SU-DHL-6 (cell line): ENCODE measurements around the gene NXPH3.

Experiments
- H2AFZ ChIP-seq: fragments of 200-600 bp; sonication (generic); 2 replicates; pipeline ENCODE4 v1.6.1; 2014; ENCODE audit warnings: low read depth, mild to moderate bottlenecking, moderate library complexity, mixed read lengths, antibody characterized with exemption, low read length; ENCODE audit not compliant: severe bottlenecking
- H3F3A ChIP-seq: fragments of 200-600 bp; shearing (Covaris generic); 2 replicates; pipeline ENCODE4 v1.6.0; 2016; ENCODE audit warnings: antibody characterized with exemption, mild to moderate bottlenecking; ENCODE audit not compliant: insufficient read depth
- H3K27ac ChIP-seq: fragments of 200-600 bp; sonication (generic); 2 replicates; pipeline ENCODE4 v1.5.1; 2016; ENCODE audit warnings: low read depth, mild to moderate bottlenecking, low read length, moderate library complexity, mixed read lengths
- H3K27me3 ChIP-seq: fragments of 200-600 bp; sonication (generic), shearing (Covaris generic); 2 replicates; pipeline ENCODE4 v1.6.0; 2014; ENCODE audit warnings: mild to moderate bottlenecking, low read length
- H3K36me3 ChIP-seq: fragments of 200-600 bp; sonication (generic); 2 replicates; pipeline ENCODE4 v1.6.1; 2014; ENCODE audit warnings: mild to moderate bottlenecking, low read length, mixed read lengths
- H3K4me2 ChIP-seq: fragments of 300-600, 200-600 bp; shearing (Covaris generic), sonication (generic); 2 replicates; pipeline ENCODE4 v1.6.0; 2014; ENCODE audit warnings: low read length, low read depth, mild to moderate bottlenecking; ENCODE audit not compliant: poor library complexity, severe bottlenecking
- H3K4me3 ChIP-seq: fragments of 200-600 bp; sonication (generic); 2 replicates; pipeline ENCODE4 v1.5.1; 2014; ENCODE audit warnings: antibody characterized with exemption, low read length, mild to moderate bottlenecking, mixed read lengths; ENCODE audit not compliant: insufficient read depth, poor library complexity, severe bottlenecking
- H3K79me2 ChIP-seq: fragments of 200-600 bp; sonication (generic); 2 replicates; pipeline ENCODE4 v1.6.1; 2014; ENCODE audit warnings: mild to moderate bottlenecking, low read length, moderate library complexity; ENCODE audit not compliant: insufficient read depth
- H3K9ac ChIP-seq: fragments of 200-600 bp; sonication (generic); 2 replicates; pipeline ENCODE4 v1.7.0; 2014; ENCODE audit warnings: mild to moderate bottlenecking, low read length
- H3K9me2 ChIP-seq: fragments of 200-600 bp; sonication (generic); replicated peaks from 2 replicates; pipeline ENCODE4 v1.6.1; 2014; ENCODE audit warnings: low read length; ENCODE audit not compliant: insufficient read depth
- H3K9me3 ChIP-seq: fragments of 200-600 bp; sonication (generic); 2 replicates; pipeline ENCODE4 v1.6.1; 2014; ENCODE audit warnings: low read length, mixed read lengths; ENCODE audit not compliant: insufficient read depth
- H4K20me1 ChIP-seq: fragments of 200-600 bp; sonication (generic); 2 replicates; pipeline ENCODE4 v1.6.1; 2014; ENCODE audit warnings: low read depth, mild to moderate bottlenecking, antibody characterized with exemption, low read length, moderate library complexity, mixed read lengths
- EZH2phosphoT487 ChIP-seq: fragments of 200-600 bp; sonication (generic), shearing (Covaris generic); conservative IDR thresholded peaks from 2 replicates; pipeline ENCODE4 v1.6.1; 2018; ENCODE audit warnings: mild to moderate bottlenecking, antibody characterized with exemption, low read length, moderate library complexity, mixed read lengths
- TF ChIP-seq, protein P1 (sequence below): fragments of 200-600 bp; sonication (generic); IDR thresholded peaks from one replicate; pipeline ENCODE4 v1.5.1; 2017; ENCODE audit warnings: antibody characterized with exemption, mild to moderate bottlenecking, low read length, moderate library complexity; ENCODE audit not compliant: insufficient read depth, poor library complexity, severe bottlenecking

NXPH3 gene

DNA sequence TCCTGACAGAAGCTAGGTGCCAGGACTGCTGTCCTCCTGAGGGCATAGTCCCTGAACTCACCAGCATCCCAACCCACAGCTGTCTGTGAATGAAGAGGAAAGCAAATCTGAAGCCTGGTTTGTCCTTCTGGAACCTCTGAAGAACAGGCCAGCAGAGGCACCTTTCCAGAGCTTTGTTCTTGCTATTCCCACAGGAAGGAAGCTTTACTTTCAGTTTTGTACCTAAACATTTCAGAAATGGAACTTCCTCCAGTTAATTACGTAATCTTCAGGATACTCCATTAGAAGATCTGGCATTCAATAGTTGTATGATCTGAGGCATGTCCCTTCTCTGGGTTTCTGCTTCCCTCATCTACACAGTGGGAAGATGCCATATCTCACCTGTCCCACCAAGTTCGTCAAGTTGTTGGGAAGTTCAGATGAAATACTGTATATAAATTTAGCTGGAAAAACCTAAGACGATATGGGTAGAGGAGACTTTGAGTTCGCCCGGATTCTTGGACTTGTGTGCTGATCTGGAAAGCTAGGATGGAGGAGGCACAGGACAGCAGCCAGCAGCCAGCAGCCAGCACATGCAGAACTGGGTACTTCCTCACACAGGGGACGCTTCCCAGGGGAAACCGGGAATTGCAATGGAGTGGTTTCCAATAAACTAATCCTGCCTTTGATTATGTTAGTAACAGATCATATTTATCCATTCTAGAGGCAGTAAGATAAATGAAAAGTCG is 22.4 kb downstream of the NXPH3 start:
- no peak overlapping the region for H3K27ac ChIP-seq
- H3K36me3 ChIP-seq = peaks cover 6% of the 10 kb centered on the region; the same call in 1 of the 2 replicates
- H3K9me2 ChIP-seq = no peaks in the 10 kb centered on the region
- H3K4me2 ChIP-seq = no peak overlapping the region
- H3K4me3 ChIP-seq = no peak overlapping the region
- no peaks in the 10 kb centered on the region for H4K20me1 ChIP-seq
- no peaks in the 10 kb centered on the region for H3K27me3 ChIP-seq
- no peak for TF ChIP-seq EZH2phosphoT487
- H3K79me2 ChIP-seq = no peaks in the 10 kb centered on the region
- no peak overlapping the region for H2AFZ ChIP-seq
- no peaks in the 10 kb centered on the region for H3F3A ChIP-seq
- no peaks in the 10 kb centered on the region for H3K9me3 ChIP-seq
- H3K9ac ChIP-seq = no peak overlapping the region

DNA sequence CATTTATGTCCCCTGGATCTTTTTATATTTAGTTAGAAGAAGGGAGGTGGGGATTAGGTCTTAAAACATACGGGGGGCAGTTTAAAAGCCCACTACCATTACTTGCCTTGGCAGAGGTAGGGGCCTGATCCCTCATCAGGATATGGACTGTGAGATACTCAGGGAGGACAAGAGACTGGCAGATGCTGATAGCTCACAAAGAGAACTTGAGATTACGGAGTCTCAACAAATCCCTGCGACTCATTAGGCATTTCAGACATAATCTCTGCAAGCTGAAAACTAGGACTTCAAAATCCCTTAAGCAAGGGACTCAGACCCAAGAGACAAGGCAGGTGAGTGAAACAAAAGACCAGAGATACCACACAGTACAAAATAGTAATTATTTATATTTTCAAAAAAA is 23.2 kb downstream of the NXPH3 start:
- no peak for TF ChIP-seq EZH2phosphoT487
- TF ChIP-seq, protein P1, sequence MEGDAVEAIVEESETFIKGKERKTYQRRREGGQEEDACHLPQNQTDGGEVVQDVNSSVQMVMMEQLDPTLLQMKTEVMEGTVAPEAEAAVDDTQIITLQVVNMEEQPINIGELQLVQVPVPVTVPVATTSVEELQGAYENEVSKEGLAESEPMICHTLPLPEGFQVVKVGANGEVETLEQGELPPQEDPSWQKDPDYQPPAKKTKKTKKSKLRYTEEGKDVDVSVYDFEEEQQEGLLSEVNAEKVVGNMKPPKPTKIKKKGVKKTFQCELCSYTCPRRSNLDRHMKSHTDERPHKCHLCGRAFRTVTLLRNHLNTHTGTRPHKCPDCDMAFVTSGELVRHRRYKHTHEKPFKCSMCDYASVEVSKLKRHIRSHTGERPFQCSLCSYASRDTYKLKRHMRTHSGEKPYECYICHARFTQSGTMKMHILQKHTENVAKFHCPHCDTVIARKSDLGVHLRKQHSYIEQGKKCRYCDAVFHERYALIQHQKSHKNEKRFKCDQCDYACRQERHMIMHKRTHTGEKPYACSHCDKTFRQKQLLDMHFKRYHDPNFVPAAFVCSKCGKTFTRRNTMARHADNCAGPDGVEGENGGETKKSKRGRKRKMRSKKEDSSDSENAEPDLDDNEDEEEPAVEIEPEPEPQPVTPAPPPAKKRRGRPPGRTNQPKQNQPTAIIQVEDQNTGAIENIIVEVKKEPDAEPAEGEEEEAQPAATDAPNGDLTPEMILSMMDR = no peak
- H3K36me3 ChIP-seq = peaks cover 10% of the 10 kb centered on the region; the same call in 1 of the 2 replicates
- no peaks in the 10 kb centered on the region for H3F3A ChIP-seq

DNA sequence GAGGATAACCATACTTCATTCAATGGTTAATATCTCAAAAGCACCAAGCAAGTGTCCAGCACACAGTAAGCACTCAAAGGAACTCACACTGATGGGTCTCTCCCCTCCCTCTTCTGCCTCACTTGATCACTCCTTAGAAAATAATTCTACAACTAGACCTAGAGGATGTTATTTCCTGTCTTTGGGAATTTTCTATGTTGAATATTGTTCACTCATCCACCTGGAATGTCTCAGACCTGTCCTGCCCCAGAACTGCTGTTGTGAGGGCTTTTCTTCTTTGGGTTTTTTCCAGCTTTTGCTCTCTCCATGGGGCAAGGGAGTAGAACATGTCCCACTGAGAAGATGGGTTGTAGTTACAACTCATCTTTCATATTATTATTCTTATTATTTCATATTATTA is 25.3 kb downstream of the NXPH3 start:
- H3K4me3 ChIP-seq = no peak overlapping the region
- no peaks in the 10 kb centered on the region for H3K9me3 ChIP-seq
- no peaks in the 10 kb centered on the region for H3F3A ChIP-seq
- H3K9me2 ChIP-seq = no peaks in the 10 kb centered on the region
- no peaks in the 10 kb centered on the region for H3K79me2 ChIP-seq
- no peak for TF ChIP-seq EZH2phosphoT487
- TF ChIP-seq, protein P1 = no peak
- H3K27ac ChIP-seq = no peak overlapping the region
- H4K20me1 ChIP-seq = no peaks in the 10 kb centered on the region
- H3K4me2 ChIP-seq = no peak overlapping the region
- no peaks in the 10 kb centered on the region for H3K27me3 ChIP-seq
- H2AFZ ChIP-seq = no peak overlapping the region
- H3K36me3 ChIP-seq = peaks cover 10% of the 10 kb centered on the region; the same call in 1 of the 2 replicates
- no peak overlapping the region for H3K9ac ChIP-seq

More for the DNA sequence above, 23.2 kb downstream of the NXPH3 start:
- no peaks in the 10 kb centered on the region for H4K20me1 ChIP-seq
- no peak overlapping the region for H3K4me2 ChIP-seq
- no peak overlapping the region for H3K4me3 ChIP-seq
- no peaks in the 10 kb centered on the region for H3K79me2 ChIP-seq
- H3K9ac ChIP-seq = no peak overlapping the region
- no peak overlapping the region for H3K27ac ChIP-seq
- H2AFZ ChIP-seq = no peak overlapping the region
- H3K9me3 ChIP-seq = no peaks in the 10 kb centered on the region
- no peaks in the 10 kb centered on the region for H3K9me2 ChIP-seq
- H3K27me3 ChIP-seq = no peaks in the 10 kb centered on the region

DNA sequence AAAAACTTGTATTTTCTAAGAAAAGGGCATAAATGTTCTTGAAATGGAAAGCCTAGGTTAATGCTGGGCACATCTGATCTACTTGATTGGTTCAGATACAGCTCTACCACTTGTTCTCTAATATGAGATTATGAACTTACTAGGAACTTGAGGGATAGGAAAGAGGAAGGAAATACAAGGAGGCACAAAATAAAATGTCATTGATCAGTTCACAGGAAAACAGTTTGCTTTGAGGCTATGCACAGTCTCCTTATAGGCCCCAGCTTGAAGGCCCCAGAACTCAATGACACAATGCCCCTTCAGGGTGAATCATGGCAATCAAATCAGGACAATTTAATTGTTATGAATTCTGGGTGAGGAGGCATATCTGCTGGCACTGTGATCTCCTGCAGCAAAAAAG is 27.1 kb downstream of the NXPH3 start:
- H3K9me2 ChIP-seq = no peaks in the 10 kb centered on the region
- no peak overlapping the region for H3K4me3 ChIP-seq
- TF ChIP-seq EZH2phosphoT487 = no peak
- TF ChIP-seq, protein P1 = no peak
- no peaks in the 10 kb centered on the region for H3K79me2 ChIP-seq
- no peak overlapping the region for H3K27ac ChIP-seq
- H3K27me3 ChIP-seq = no peaks in the 10 kb centered on the region
- no peak overlapping the region for H2AFZ ChIP-seq
- H3K4me2 ChIP-seq = no peak overlapping the region
- H3K9ac ChIP-seq = no peak overlapping the region
- no peaks in the 10 kb centered on the region for H3K9me3 ChIP-seq
- H3K36me3 ChIP-seq = peaks cover 14% of the 10 kb centered on the region; the same call in 1 of the 2 replicates
- H4K20me1 ChIP-seq = no peaks in the 10 kb centered on the region
- no peaks in the 10 kb centered on the region for H3F3A ChIP-seq
